ENCODE results near the gene ARID5A.

ARID5A gene

GRCh38 chr2:96564563-96564962 is 28.0 kb downstream of the ARID5A start:
- Histone ChIP-seq H3K4me3 (replicated peaks; ENCODE audit: insufficient read depth, low read length) (no peak overlapping the region), H3K27me3 (ENCODE audit: insufficient read depth, poor library complexity, severe bottlenecking) (no peaks in the 10 kb centered on the region), H3K27ac (replicated peaks) (no peak overlapping the region)
- DNase-seq (ENCODE audit: low read depth in 1 of 2, low spot score in 1 of 2), result no peak
- TF ChIP-seq CTCF (IDR thresholded peaks at IDR 0.05; ENCODE audit: insufficient read depth, low read length) (no peak), GABPA (IDR thresholded peaks at IDR 0.05; ENCODE audit: low read depth) (no peak), POLR2AphosphoS5 (IDR thresholded peaks at IDR 0.05; ENCODE audit: low read depth) (no peak), SPI1 (IDR thresholded peaks at IDR 0.05; ENCODE audit: borderline replicate concordance, low read depth) (no peak), REST (IDR thresholded peaks at IDR 0.05; ENCODE audit: insufficient replicate concordance, low read depth) (no peak)

DNA sequence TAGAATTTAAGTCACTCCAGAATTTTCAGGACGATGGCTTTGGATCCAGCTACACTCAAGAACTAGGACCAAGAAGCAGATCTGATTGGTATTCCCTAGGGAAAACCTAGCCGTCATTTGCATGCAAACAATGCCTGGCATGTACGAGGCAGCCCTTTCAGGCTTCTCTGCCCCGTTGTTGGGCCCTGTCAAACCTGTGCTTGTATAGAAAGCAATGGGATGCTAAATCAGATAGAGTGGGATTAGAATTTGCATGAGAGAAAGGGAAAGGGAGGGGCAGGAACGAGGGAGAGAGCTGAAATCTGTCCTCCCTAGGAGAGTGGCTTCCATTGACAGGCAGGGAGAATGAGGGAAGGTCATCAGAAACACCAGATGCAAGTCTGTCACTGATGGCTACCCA is 28.6 kb downstream of the ARID5A start:
- Histone ChIP-seq H3K4me3 (replicated peaks; ENCODE audit: insufficient read depth, low read length) (no peak overlapping the region), H3K27me3 (ENCODE audit: insufficient read depth, poor library complexity, severe bottlenecking) (no peaks in the 10 kb centered on the region), H3K27ac (replicated peaks) (no peak overlapping the region)
- TF ChIP-seq GABPA (IDR thresholded peaks at IDR 0.05; ENCODE audit: low read depth) (no peak), CTCF (IDR thresholded peaks at IDR 0.05; ENCODE audit: insufficient read depth, low read length) (no peak), POLR2AphosphoS5 (IDR thresholded peaks at IDR 0.05; ENCODE audit: low read depth) (no peak), REST (IDR thresholded peaks at IDR 0.05; ENCODE audit: insufficient replicate concordance, low read depth) (no peak)
- DNase-seq (ENCODE audit: low read depth in 1 of 2, low spot score in 1 of 2), result no peak

DNA sequence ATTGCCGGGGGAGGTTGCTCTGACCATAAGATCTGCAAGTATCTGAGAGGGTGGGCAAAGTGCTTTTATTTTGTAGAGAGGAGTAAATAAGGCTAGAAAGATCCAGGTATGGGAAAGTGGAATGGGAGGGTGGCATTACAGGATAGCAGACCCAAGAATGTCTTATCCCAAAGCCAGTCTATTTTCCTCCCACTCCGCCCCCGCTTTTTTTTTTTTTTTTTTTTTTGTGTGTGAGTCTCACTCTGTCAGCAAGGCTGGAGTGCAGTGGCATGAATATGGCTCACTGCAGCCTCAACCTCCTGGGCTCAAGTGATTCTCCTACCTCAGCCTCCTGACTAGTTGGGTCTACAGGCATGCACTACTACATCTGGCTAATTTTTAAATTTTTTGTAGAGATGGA is 31.5 kb downstream of the ARID5A start:
- Histone ChIP-seq H3K4me3 (replicated peaks; ENCODE audit: insufficient read depth, low read length) (no peak overlapping the region), H3K27ac (replicated peaks) (no peak overlapping the region), H3K27me3 (ENCODE audit: insufficient read depth, poor library complexity, severe bottlenecking) (no peaks in the 10 kb centered on the region)
- no peak for DNase-seq (ENCODE audit: low read depth in 1 of 2, low spot score in 1 of 2)
- TF ChIP-seq REST (IDR thresholded peaks at IDR 0.05; ENCODE audit: insufficient replicate concordance, low read depth) (no peak), GABPA (IDR thresholded peaks at IDR 0.05; ENCODE audit: low read depth) (no peak), SPI1 (IDR thresholded peaks at IDR 0.05; ENCODE audit: borderline replicate concordance, low read depth) (no peak), CTCF (IDR thresholded peaks at IDR 0.05; ENCODE audit: insufficient read depth, low read length) (no peak), POLR2AphosphoS5 (IDR thresholded peaks at IDR 0.05; ENCODE audit: low read depth) (no peak)

Measured in HL-60 (cell line).